ENCODE results near the gene JUN.

GRCh38 chr1:58809325-58810010, 25.6 kb upstream of the JUN start:
- no peak for TF ChIP-seq CTCF (IDR thresholded peaks at IDR 0.05)
- no peak for TF ChIP-seq POLR2A (IDR thresholded peaks at IDR 0.05; ENCODE audit: low read depth)
- no peak for TF ChIP-seq POLR2AphosphoS5 (IDR thresholded peaks at IDR 0.05)
- TF ChIP-seq EP300 (IDR thresholded peaks at IDR 0.05) = no peak

All from esophagus muscularis mucosa (tissue), 4 donors.